ENCODE results near the gene PCDHGC3. TPM values are rescaled to one million over a fixed set of nuclear protein-coding genes. Genes with fewer than 3 reads are reported as not detected.

PCDHGC3 gene
- total RNA-seq, 1 experiment from 2014 or later = 1.2 TPM

DNA sequence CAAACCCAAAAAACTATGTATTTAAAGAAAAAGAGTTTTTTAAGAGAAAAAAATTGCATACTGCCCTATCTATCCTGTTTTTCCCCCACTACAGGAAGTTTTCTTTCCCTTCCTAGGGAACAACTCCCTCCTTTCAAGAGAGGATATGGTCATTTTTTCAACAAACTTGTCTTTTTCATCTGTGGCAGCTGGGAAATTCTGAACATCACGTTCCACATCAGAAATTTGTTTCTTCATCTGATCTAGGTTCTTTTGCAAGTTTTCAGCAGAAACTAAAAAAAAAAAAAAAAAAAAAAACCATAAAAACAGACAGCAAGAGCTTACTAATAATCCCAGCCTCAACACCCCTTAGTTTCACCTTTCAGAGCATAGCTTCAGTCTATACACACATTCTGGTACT lies 51.7 kb downstream of the PCDHGC3 start:
- BruUV-seq (replicated peaks) = no TSS peak
- no peak for ATAC-seq

More for the DNA sequence above, 51.7 kb downstream of the PCDHGC3 start:
- no peak for DNase-seq (ENCODE audit: low read depth, low spot score)
- Histone ChIP-seq H4K20me1 (ENCODE audit: insufficient read depth) (no peaks in the 10 kb centered on the region), H3K36me3 (ENCODE audit: control insufficient read depth in 1 of 2, insufficient read depth in 2 of 2, low read length in 2 of 2) (peaks cover 6 to 49% of the 10 kb centered on the region in 2 experiments; a peak in 3 of 4 replicates), H3K27ac (ENCODE audit: low read depth, low read length) (no peak overlapping the region), H3K4me1 (ENCODE audit: control insufficient read depth in 1 of 2, insufficient read depth in 2 of 2, low read length in 2 of 2) (peaks cover 15 to 27% of the 10 kb centered on the region in 2 experiments), H2AFZ (ENCODE audit: low read depth, low read length, poor library complexity, severe bottlenecking) (no peak overlapping the region), H3K4me3 (replicated peaks in 1 of 2; ENCODE audit: low read depth in 1 of 2, low read length in 2 of 2) (no peak overlapping the region), H3K27me3 (ENCODE audit: insufficient read depth, low read length) (no peaks in the 10 kb centered on the region), H3K4me2 (ENCODE audit: low read length) (no peak overlapping the region), H3K9me2 (ENCODE audit: insufficient read depth) (no peaks in the 10 kb centered on the region), H3K9me3 (ENCODE audit: control insufficient read depth in 1 of 2, insufficient read depth in 1 of 2, low read depth in 1 of 2, low read length in 2 of 2) (no peaks in the 10 kb centered on the region), H3K79me2 (ENCODE audit: insufficient read depth, low read length) (peaks cover 6% of the 10 kb centered on the region; the same call in 1 of the 2 replicates), H3K9ac (ENCODE audit: low read length) (no peak overlapping the region)
- no peak for TF ChIP-seq EZH2 (IDR thresholded peaks at IDR 0.05)
- TF ChIP-seq, protein P1, sequence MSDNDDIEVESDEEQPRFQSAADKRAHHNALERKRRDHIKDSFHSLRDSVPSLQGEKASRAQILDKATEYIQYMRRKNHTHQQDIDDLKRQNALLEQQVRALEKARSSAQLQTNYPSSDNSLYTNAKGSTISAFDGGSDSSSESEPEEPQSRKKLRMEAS (IDR thresholded peaks at IDR 0.05) = no peak
- TF ChIP-seq RAD21 (IDR thresholded peaks at IDR 0.05; ENCODE audit: low read depth) = no peak
- no peak for TF ChIP-seq JUND (IDR thresholded peaks at IDR 0.05)
- TF ChIP-seq POLR2AphosphoS5 (IDR thresholded peaks at IDR 0.05; ENCODE audit: low read depth, low read length) = no peak
- TF ChIP-seq, protein P2, sequence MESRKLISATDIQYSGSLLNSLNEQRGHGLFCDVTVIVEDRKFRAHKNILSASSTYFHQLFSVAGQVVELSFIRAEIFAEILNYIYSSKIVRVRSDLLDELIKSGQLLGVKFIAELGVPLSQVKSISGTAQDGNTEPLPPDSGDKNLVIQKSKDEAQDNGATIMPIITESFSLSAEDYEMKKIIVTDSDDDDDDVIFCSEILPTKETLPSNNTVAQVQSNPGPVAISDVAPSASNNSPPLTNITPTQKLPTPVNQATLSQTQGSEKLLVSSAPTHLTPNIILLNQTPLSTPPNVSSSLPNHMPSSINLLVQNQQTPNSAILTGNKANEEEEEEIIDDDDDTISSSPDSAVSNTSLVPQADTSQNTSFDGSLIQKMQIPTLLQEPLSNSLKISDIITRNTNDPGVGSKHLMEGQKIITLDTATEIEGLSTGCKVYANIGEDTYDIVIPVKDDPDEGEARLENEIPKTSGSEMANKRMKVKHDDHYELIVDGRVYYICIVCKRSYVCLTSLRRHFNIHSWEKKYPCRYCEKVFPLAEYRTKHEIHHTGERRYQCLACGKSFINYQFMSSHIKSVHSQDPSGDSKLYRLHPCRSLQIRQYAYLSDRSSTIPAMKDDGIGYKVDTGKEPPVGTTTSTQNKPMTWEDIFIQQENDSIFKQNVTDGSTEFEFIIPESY (IDR thresholded peaks at IDR 0.05; ENCODE audit: extremely low read depth, insufficient replicate concordance, low read length) = no peak
- TF ChIP-seq FOSL1 (IDR thresholded peaks at IDR 0.05; ENCODE audit: low read depth) = no peak
- TF ChIP-seq ZNF274 (IDR thresholded peaks at IDR 0.05; ENCODE audit: low read depth, low read length) = no peak
- TF ChIP-seq POLR2A (IDR thresholded peaks at IDR 0.05; ENCODE audit: borderline replicate concordance, extremely low read depth, insufficient read depth, insufficient read length) = no peak
- TF ChIP-seq SRF (IDR thresholded peaks at IDR 0.05; ENCODE audit: low read depth) = no peak
- TF ChIP-seq EZH2phosphoT487 (IDR thresholded peaks at IDR 0.05; ENCODE audit: borderline replicate concordance) = no peak
- TF ChIP-seq, protein P3, sequence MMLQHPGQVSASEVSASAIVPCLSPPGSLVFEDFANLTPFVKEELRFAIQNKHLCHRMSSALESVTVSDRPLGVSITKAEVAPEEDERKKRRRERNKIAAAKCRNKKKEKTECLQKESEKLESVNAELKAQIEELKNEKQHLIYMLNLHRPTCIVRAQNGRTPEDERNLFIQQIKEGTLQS (IDR thresholded peaks at IDR 0.05) = no peak
- no peak for TF ChIP-seq CBX3 (IDR thresholded peaks at IDR 0.05; ENCODE audit: low read depth)
- no peak for TF ChIP-seq ZFX (IDR thresholded peaks at IDR 0.05)
- TF ChIP-seq YY1 (IDR thresholded peaks at IDR 0.05; ENCODE audit: extremely low read depth, insufficient replicate concordance, low read depth, low read length) = no peak
- TF ChIP-seq ELF1 (IDR thresholded peaks at IDR 0.05; ENCODE audit: borderline replicate concordance, low read depth) = no peak
- TF ChIP-seq EGR1 (IDR thresholded peaks at IDR 0.05; ENCODE audit: low read depth) = no peak
- TF ChIP-seq, protein P4, sequence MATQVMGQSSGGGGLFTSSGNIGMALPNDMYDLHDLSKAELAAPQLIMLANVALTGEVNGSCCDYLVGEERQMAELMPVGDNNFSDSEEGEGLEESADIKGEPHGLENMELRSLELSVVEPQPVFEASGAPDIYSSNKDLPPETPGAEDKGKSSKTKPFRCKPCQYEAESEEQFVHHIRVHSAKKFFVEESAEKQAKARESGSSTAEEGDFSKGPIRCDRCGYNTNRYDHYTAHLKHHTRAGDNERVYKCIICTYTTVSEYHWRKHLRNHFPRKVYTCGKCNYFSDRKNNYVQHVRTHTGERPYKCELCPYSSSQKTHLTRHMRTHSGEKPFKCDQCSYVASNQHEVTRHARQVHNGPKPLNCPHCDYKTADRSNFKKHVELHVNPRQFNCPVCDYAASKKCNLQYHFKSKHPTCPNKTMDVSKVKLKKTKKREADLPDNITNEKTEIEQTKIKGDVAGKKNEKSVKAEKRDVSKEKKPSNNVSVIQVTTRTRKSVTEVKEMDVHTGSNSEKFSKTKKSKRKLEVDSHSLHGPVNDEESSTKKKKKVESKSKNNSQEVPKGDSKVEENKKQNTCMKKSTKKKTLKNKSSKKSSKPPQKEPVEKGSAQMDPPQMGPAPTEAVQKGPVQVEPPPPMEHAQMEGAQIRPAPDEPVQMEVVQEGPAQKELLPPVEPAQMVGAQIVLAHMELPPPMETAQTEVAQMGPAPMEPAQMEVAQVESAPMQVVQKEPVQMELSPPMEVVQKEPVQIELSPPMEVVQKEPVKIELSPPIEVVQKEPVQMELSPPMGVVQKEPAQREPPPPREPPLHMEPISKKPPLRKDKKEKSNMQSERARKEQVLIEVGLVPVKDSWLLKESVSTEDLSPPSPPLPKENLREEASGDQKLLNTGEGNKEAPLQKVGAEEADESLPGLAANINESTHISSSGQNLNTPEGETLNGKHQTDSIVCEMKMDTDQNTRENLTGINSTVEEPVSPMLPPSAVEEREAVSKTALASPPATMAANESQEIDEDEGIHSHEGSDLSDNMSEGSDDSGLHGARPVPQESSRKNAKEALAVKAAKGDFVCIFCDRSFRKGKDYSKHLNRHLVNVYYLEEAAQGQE (IDR thresholded peaks at IDR 0.05; ENCODE audit: low read depth) = no peak
- TF ChIP-seq, protein P5, sequence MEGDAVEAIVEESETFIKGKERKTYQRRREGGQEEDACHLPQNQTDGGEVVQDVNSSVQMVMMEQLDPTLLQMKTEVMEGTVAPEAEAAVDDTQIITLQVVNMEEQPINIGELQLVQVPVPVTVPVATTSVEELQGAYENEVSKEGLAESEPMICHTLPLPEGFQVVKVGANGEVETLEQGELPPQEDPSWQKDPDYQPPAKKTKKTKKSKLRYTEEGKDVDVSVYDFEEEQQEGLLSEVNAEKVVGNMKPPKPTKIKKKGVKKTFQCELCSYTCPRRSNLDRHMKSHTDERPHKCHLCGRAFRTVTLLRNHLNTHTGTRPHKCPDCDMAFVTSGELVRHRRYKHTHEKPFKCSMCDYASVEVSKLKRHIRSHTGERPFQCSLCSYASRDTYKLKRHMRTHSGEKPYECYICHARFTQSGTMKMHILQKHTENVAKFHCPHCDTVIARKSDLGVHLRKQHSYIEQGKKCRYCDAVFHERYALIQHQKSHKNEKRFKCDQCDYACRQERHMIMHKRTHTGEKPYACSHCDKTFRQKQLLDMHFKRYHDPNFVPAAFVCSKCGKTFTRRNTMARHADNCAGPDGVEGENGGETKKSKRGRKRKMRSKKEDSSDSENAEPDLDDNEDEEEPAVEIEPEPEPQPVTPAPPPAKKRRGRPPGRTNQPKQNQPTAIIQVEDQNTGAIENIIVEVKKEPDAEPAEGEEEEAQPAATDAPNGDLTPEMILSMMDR (IDR thresholded peaks at IDR 0.05 in 2 of 3, conservative IDR thresholded peaks at IDR 0.05 in 1 of 3; ENCODE audit: borderline replicate concordance in 1 of 3, insufficient read depth in 1 of 3, low read depth in 2 of 3, low read length in 2 of 3) = no peak
- RAD21 ChIA-PET (ENCODE audit: low non-redundant PET in 1 of 2, low total read pairs in 2 of 2, uncharacterized antibody in 2 of 2, unreplicated experiment in 2 of 2) = no interaction called here
- POLR2A ChIA-PET = no interaction called here
- CTCF ChIA-PET = interaction anchor here (1.0 kb wide), 1 partner anchor 114 kb away, joined by 5 read pairs; the partner anchor contains the start of gene PCDHGA10
- intact Hi-C loops (cut with micrococcal nuclease) = no loop called here
